ENCODE results near the gene ME2.
"Not testable (repeated sequence)": the region's sequence is repeated elsewhere in the genome, so short reads cannot be mapped to it uniquely, and the experiment has no call there.

DNA sequence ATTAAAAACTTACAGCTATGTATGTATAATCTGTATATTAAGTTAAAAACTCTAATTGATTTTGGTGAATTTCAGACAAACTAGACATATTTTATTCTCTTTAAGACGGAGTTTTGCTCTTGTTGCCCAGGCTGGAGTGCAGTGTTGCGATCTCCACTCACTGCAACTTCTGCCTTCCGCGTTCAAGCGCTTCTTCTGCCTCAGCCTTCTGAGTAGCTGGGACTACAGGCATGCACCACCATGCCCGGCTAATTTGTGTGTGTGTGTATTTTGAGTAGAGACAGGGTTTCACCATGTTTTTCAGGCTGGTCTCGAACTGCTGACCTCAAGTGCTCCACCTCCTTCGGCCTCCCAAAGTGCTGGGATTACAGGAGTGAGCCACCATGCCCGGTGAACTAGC, 2.0 kb downstream of the ME2 start:
- TF ChIP-seq, protein P1, sequence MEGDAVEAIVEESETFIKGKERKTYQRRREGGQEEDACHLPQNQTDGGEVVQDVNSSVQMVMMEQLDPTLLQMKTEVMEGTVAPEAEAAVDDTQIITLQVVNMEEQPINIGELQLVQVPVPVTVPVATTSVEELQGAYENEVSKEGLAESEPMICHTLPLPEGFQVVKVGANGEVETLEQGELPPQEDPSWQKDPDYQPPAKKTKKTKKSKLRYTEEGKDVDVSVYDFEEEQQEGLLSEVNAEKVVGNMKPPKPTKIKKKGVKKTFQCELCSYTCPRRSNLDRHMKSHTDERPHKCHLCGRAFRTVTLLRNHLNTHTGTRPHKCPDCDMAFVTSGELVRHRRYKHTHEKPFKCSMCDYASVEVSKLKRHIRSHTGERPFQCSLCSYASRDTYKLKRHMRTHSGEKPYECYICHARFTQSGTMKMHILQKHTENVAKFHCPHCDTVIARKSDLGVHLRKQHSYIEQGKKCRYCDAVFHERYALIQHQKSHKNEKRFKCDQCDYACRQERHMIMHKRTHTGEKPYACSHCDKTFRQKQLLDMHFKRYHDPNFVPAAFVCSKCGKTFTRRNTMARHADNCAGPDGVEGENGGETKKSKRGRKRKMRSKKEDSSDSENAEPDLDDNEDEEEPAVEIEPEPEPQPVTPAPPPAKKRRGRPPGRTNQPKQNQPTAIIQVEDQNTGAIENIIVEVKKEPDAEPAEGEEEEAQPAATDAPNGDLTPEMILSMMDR (IDR thresholded peaks at IDR 0.05) = not testable (repeated sequence)
- TF ChIP-seq POLR2A (IDR thresholded peaks at IDR 0.05) = not testable (repeated sequence)

Data from uterus (tissue), 2 donors.